ENCODE results near the gene HSD11B1L.
"Not testable (repeated sequence)": the region's sequence is repeated elsewhere in the genome, so short reads cannot be mapped to it uniquely, and the experiment has no call there.

The HSD11B1L gene

GRCh38 chr19:5700455-5701092 lies 19.7 kb downstream of the HSD11B1L start:
- no peak for TF ChIP-seq SPI1 (IDR thresholded peaks at IDR 0.05; ENCODE audit: borderline replicate concordance, low read depth)
- no peak for TF ChIP-seq POLR2AphosphoS5 (IDR thresholded peaks at IDR 0.05; ENCODE audit: low read depth)
- no peak for TF ChIP-seq GABPA (IDR thresholded peaks at IDR 0.05; ENCODE audit: low read depth)
- TF ChIP-seq REST (IDR thresholded peaks at IDR 0.05; ENCODE audit: insufficient replicate concordance, low read depth), result no peak
- no peak for TF ChIP-seq CTCF (IDR thresholded peaks at IDR 0.05; ENCODE audit: insufficient read depth, low read length)

DNA sequence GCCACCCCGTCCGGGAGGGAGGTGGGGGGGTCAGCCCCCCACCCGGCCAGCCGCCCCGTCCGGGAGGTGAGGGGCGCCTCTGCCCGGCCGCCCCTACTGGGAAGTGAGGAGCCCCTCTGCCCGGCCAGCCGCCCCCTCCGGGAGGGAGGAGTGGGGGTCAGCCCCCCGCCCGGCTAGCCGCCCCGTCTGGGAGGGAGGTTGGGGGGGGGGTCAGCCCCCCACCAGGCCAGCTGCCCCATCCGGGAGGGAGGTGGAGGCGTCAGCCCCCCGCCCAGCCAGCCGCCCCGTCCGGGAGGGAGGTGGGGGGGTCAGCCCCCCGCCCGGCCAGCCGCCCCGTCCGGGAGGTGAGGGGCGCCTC lies 21.2 kb downstream of the HSD11B1L start:
- not testable (repeated sequence) for H3K27ac ChIP-seq (replicated peaks); DNase-seq (ENCODE audit: low read depth in 1 of 2, low spot score in 1 of 2); H3K27me3 ChIP-seq (ENCODE audit: insufficient read depth, poor library complexity, severe bottlenecking); H3K4me3 ChIP-seq (replicated peaks; ENCODE audit: insufficient read depth, low read length)

More at GRCh38 chr19:5700455-5701092, 19.7 kb downstream of the HSD11B1L start:
- no peaks in the 10 kb centered on the region for H3K27me3 ChIP-seq (ENCODE audit: insufficient read depth, poor library complexity, severe bottlenecking)
- H3K27ac ChIP-seq (replicated peaks), result no peak overlapping the region
- no peak overlapping the region for H3K4me3 ChIP-seq (replicated peaks; ENCODE audit: insufficient read depth, low read length)
- no peak for DNase-seq (ENCODE audit: low read depth in 1 of 2, low spot score in 1 of 2)

- TF ChIP-seq GABPA (IDR thresholded peaks at IDR 0.05; ENCODE audit: low read depth) (no peak), REST (IDR thresholded peaks at IDR 0.05; ENCODE audit: insufficient replicate concordance, low read depth) (no peak), POLR2AphosphoS5 (IDR thresholded peaks at IDR 0.05; ENCODE audit: low read depth) (no peak), SPI1 (IDR thresholded peaks at IDR 0.05; ENCODE audit: borderline replicate concordance, low read depth) (no peak), CTCF (IDR thresholded peaks at IDR 0.05; ENCODE audit: insufficient read depth, low read length) (no peak)
Observed at GRCh38 chr19:5703819-5704818, 23.3 kb downstream of the HSD11B1L start.

DNA sequence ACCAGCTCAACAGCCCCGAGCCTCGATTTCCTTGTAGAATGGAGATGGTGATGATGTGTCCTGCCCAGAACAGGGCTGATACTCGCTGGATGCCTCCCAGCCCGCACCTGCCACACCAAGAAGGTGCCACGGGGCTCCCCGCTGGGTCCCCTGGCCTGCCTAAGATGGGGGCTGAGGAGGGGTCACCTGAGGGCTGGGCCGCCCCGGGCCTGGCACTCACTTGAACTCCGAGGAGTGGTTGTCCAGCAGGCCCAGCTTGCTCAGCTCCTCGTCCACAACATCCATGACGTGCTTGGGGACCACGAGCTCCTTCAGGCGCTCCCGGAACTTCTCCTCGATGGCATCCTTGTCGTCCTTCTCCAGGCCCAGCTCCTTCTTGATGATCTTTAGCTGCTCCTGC lies 24.7 kb downstream of the HSD11B1L start:
- TF ChIP-seq POLR2AphosphoS5 (IDR thresholded peaks at IDR 0.05; ENCODE audit: low read depth), result no peak
- no peak for TF ChIP-seq GABPA (IDR thresholded peaks at IDR 0.05; ENCODE audit: low read depth)
- TF ChIP-seq CTCF (IDR thresholded peaks at IDR 0.05; ENCODE audit: insufficient read depth, low read length), result no peak
- TF ChIP-seq REST (IDR thresholded peaks at IDR 0.05; ENCODE audit: insufficient replicate concordance, low read depth), result no peak
- TF ChIP-seq SPI1 (IDR thresholded peaks at IDR 0.05; ENCODE audit: borderline replicate concordance, low read depth), result no peak
- DNase-seq (ENCODE audit: low read depth in 1 of 2, low spot score in 1 of 2), result no peak
- Histone ChIP-seq H3K27ac (replicated peaks) (no peak overlapping the region), H3K27me3 (ENCODE audit: insufficient read depth, poor library complexity, severe bottlenecking) (no peaks in the 10 kb centered on the region), H3K4me3 (replicated peaks; ENCODE audit: insufficient read depth, low read length) (no peak overlapping the region)

More at GRCh38 chr19:5703819-5704818, 23.3 kb downstream of the HSD11B1L start:
- H3K27me3 ChIP-seq (ENCODE audit: insufficient read depth, poor library complexity, severe bottlenecking), result no peaks in the 10 kb centered on the region
- no peak overlapping the region for H3K4me3 ChIP-seq (replicated peaks; ENCODE audit: insufficient read depth, low read length)
- no peak for DNase-seq (ENCODE audit: low read depth in 1 of 2, low spot score in 1 of 2)
- H3K27ac ChIP-seq (replicated peaks), result no peak overlapping the region

Measured in HL-60 (cell line).